ENCODE data around the gene GKAP1. TPM values are rescaled to one million over a fixed set of nuclear protein-coding genes. Genes with fewer than 3 reads are reported as not detected.
"Not testable (repeated sequence)": the region's sequence is repeated elsewhere in the genome, so short reads cannot be mapped to it uniquely, and the experiment has no call there.

The GKAP1 gene
- total RNA-seq (2014; rRNA removed) (1.5 and 2.6 TPM in 2 replicates), Bru-seq, nascent RNA (percentile 46 among the genes with signal in this experiment), BruChase-seq, experiment 1, labeled RNA remaining after a 6-hour chase (percentile 39 among the genes with signal in this experiment), BruChase-seq, experiment 2, labeled RNA remaining after a 2-hour chase (percentile 46 among the genes with signal in this experiment)
- long read RNA-seq, partial matches to known transcripts, result 2 of 6 reads
- long read RNA-seq, other reads (novel, unspliced or antisense), result 2 of 6 reads

DNA sequence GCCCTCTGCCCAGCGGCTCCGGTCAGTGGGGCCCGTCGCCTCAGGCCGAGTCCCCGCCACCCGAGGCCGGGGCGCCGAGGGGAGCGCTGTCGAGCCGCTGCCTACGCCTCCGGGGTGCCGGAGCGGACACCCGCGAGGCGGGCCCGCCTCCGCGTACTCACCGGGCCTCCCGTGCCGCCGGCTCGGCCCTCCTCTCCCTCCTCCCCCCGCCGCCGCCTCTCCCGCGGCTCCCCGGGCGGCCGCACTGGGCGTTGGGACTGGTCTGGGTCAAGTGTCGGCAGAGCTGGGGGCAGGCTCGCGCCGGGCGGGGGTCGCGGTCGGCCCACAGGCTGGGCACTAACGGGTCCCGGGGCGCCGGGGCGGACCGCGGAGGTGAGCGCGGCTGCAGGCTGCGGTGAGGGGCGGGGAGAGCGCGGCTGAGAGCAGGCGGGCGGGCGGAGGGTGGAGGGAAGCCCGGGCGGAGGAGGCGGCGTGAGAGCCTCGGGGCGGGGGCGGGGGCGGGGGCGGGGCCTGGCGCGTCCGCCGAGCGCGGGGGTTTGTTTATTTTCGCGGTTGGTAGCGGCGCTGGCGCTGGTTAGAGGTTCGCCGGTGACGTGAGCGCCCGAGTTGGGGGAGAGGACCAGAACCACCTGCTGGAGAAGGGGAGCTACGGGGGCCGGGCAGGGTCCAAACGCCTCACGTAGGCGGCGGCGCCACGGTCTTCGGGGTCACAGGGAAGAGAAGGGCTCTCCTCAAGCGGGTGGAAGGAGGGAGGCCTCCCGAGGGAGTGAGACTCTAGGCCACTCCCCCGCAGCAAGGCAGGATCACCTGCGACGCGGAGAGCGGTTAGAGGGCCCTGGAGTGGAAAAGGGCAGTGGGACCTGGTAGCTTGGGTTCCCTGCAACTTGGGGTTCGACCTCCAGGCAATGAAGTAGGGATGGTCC is at the start of gene GKAP1:
Gene GKAP1 (minus strand): TSS at position 414 of the 923 bp plus-strand sequence. CDS start 11,252 bp downstream, outside the sequence.
- H3K9me3 ChIP-seq (ENCODE audit: low read length); intact Hi-C loops (cut with micrococcal nuclease); H4K20me1 ChIP-seq (ENCODE audit: low read length); H3K27me3 ChIP-seq (ENCODE audit: low read length); H3K79me2 ChIP-seq (ENCODE audit: low read length); CTCF ChIA-PET; BruUV-seq (replicated peaks); H3F3A ChIP-seq (ENCODE audit: low read length, unreplicated experiment); H3K4me1 ChIP-seq (ENCODE audit: insufficient read depth, low read length); H3K9me2 ChIP-seq (replicated peaks; ENCODE audit: low read length); POLR2A ChIA-PET (ENCODE audit: unreplicated experiment); H3K36me3 ChIP-seq (ENCODE audit: low read depth, low read length); H3K27ac ChIP-seq (ENCODE audit: low read length): not testable (repeated sequence)
- H2AFZ ChIP-seq (ENCODE audit: low read length), result peak within 1 kb of the TSS; percentile 59
- H3K4me2 ChIP-seq (ENCODE audit: low read length), result peak within 1 kb of the TSS; percentile 83
- peak; percentile 47 for DNase-seq
- H3K9ac ChIP-seq (ENCODE audit: low read length), result peak within 1 kb of the TSS; percentile 25; the same call in 1 of the 2 replicates
- peak within 1 kb of the TSS; percentile 69 for H3K4me3 ChIP-seq (ENCODE audit: low read length)
- peak; percentile 84 for ATAC-seq

DNA sequence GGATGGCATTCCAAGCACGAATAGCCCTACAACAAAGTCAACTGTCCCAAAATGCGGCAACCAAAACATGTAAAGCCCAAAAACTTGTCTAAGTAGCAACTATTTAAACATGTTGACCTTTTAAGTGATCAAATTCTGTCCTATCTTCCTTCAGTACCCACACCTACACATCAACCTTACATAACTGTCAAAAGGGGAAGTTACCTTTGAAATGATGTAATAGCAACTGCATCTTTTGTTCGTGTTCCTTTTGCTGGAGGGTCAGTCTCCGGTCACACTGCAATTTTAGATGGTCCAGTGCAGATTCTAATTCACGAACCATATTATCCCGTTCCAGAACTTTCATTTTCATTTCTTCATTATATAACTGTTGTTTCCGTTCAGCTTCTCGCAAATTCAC is 32.3 kb upstream of the GKAP1 start:
- POLR2A ChIA-PET (ENCODE audit: unreplicated experiment); DNase-seq; H3K4me3 ChIP-seq (ENCODE audit: low read length); H3K9ac ChIP-seq (ENCODE audit: low read length); BruUV-seq (replicated peaks); CTCF ChIA-PET; H3K27ac ChIP-seq (ENCODE audit: low read length); H3K36me3 ChIP-seq (ENCODE audit: low read depth, low read length); H3F3A ChIP-seq (ENCODE audit: low read length, unreplicated experiment); H2AFZ ChIP-seq (ENCODE audit: low read length); H3K4me2 ChIP-seq (ENCODE audit: low read length); intact Hi-C loops (cut with micrococcal nuclease); H4K20me1 ChIP-seq (ENCODE audit: low read length); H3K9me2 ChIP-seq (replicated peaks; ENCODE audit: low read length); H3K9me3 ChIP-seq (ENCODE audit: low read length); H3K27me3 ChIP-seq (ENCODE audit: low read length); H3K4me1 ChIP-seq (ENCODE audit: insufficient read depth, low read length); ATAC-seq; H3K79me2 ChIP-seq (ENCODE audit: low read length): not testable (repeated sequence)

DNA sequence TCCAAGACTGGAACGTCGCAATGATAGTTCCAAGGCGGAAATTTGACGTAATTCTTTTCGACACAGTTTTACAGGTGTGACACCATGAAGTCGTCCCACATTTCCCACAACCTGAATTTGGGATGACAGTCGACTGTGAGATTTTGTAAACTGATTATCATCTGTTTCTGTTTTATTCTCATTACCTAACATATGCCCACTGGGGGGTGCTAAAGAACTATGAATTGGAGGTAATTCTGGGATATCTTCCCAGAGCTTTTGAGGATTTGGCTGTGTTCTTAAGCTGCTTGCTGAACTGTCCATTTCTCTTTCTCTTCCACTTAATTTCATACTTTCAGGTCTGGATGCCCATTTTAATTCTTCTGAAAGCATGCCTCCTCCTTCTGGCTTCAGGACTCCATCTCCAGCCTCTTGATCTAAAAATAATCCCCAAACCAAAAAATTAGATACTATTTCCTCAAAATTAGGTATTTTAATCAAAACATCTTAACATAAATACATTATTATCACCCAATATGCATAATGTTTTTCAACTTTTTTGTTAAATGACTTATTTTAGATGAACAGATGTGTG is 19.6 kb upstream of the GKAP1 start:
- intact Hi-C loops (cut with micrococcal nuclease), result loop anchor here (5.0 kb wide), 2 partner anchors 75 to 425 kb away; no protein-coding TSS in a partner anchor
- DNase-seq; H3K9me3 ChIP-seq (ENCODE audit: low read length); H3K36me3 ChIP-seq (ENCODE audit: low read depth, low read length); H4K20me1 ChIP-seq (ENCODE audit: low read length); H3K4me2 ChIP-seq (ENCODE audit: low read length); H2AFZ ChIP-seq (ENCODE audit: low read length); H3K9ac ChIP-seq (ENCODE audit: low read length); BruUV-seq (replicated peaks); H3K27me3 ChIP-seq (ENCODE audit: low read length); H3K4me1 ChIP-seq (ENCODE audit: insufficient read depth, low read length); H3K79me2 ChIP-seq (ENCODE audit: low read length); POLR2A ChIA-PET (ENCODE audit: unreplicated experiment); H3K27ac ChIP-seq (ENCODE audit: low read length); H3K4me3 ChIP-seq (ENCODE audit: low read length); CTCF ChIA-PET; H3K9me2 ChIP-seq (replicated peaks; ENCODE audit: low read length); H3F3A ChIP-seq (ENCODE audit: low read length, unreplicated experiment): not testable (repeated sequence)
- peak; percentile 64 for ATAC-seq
- TF ChIP-seq CTCF (conservative IDR thresholded peaks at IDR 0.05; ENCODE audit: low read depth, low read length), result peak; percentile 29; the same call in 1 of the 2 replicates

DNA sequence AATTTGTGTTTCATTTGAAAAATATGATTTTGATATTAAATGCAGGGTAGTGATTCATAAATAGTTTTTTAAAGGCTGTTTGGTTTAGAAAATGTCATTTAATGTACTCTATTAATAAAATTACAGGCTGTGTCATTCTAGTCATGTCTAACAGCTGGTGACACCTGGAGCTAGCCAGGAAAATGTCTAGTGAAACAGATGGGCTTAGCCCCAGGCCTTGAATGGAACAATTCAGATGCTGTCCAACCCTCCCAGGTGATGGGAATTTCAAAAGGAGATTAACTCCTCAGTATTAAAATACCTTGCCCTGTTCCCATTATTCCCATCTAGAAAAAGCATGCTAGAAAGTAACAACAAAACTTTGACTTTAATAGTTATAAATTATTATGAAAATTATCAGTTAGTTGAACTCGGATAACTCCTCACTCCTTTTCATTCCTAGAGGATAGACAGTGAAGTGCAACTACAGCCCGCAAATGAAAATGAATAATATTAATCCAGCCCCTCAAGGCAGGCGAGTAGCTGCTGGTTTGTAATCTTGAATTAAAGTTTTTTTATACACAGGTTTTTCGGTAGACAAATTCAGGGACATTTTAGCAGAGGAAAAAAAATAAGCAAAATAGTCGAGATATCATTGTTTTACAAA is 13.0 kb upstream of the GKAP1 start:
- H3K9ac ChIP-seq (ENCODE audit: low read length); H3K4me3 ChIP-seq (ENCODE audit: low read length); H2AFZ ChIP-seq (ENCODE audit: low read length); H3K36me3 ChIP-seq (ENCODE audit: low read depth, low read length); H3K4me2 ChIP-seq (ENCODE audit: low read length); H3K4me1 ChIP-seq (ENCODE audit: insufficient read depth, low read length); BruUV-seq (replicated peaks); H3K9me3 ChIP-seq (ENCODE audit: low read length); POLR2A ChIA-PET (ENCODE audit: unreplicated experiment); intact Hi-C loops (cut with micrococcal nuclease); H3K27ac ChIP-seq (ENCODE audit: low read length); CTCF ChIA-PET; H3K27me3 ChIP-seq (ENCODE audit: low read length); H3K9me2 ChIP-seq (replicated peaks; ENCODE audit: low read length); H4K20me1 ChIP-seq (ENCODE audit: low read length); H3F3A ChIP-seq (ENCODE audit: low read length, unreplicated experiment); ATAC-seq; H3K79me2 ChIP-seq (ENCODE audit: low read length): not testable (repeated sequence)
- peak; percentile 4 for DNase-seq

GRCh38 chr9:83824986-83825623 is 7.5 kb upstream of the GKAP1 start:
- POLR2A ChIA-PET (ENCODE audit: unreplicated experiment); BruUV-seq (replicated peaks); H3K79me2 ChIP-seq (ENCODE audit: low read length); H3K36me3 ChIP-seq (ENCODE audit: low read depth, low read length); H4K20me1 ChIP-seq (ENCODE audit: low read length); H3K9me2 ChIP-seq (replicated peaks; ENCODE audit: low read length); H3F3A ChIP-seq (ENCODE audit: low read length, unreplicated experiment); CTCF ChIA-PET; intact Hi-C loops (cut with micrococcal nuclease); H3K27ac ChIP-seq (ENCODE audit: low read length); H3K27me3 ChIP-seq (ENCODE audit: low read length); H3K4me1 ChIP-seq (ENCODE audit: insufficient read depth, low read length); H3K4me3 ChIP-seq (ENCODE audit: low read length); H3K9ac ChIP-seq (ENCODE audit: low read length); H3K9me3 ChIP-seq (ENCODE audit: low read length): not testable (repeated sequence)
- peak; percentile 53 for DNase-seq
- peak; percentile 97 for ATAC-seq
- H2AFZ ChIP-seq (ENCODE audit: low read length), result peak overlapping the region; percentile 64
- H3K4me2 ChIP-seq (ENCODE audit: low read length), result peak overlapping the region; percentile 48
